Caco-2 (cell line): ENCODE measurements around the gene MBP. TPM values are rescaled to one million over a fixed set of nuclear protein-coding genes. Genes with fewer than 3 reads are reported as not detected.

Experiments
- BruUV-seq: library from RNA; stranded (reverse); fragments of 400-500 nt; replicated peaks from 2 replicates; lab custom pipeline; 2021; lab: Mats Ljungman, UMichigan
- CTCF ChIA-PET: fragments of 300-600 bp; sonication (Branson Sonifier 250); formaldehyde crosslinking; loops from one replicate; lab custom pipeline; 2022; ENCODE audit warnings: antibody characterized with exemption; lab: Charles Lee
- POLR2A ChIA-PET: fragments of 300-600 bp; sonication (Branson Sonifier 250); formaldehyde crosslinking; loops from one replicate; lab custom pipeline; 2022; ENCODE audit warnings: antibody characterized with exemption; lab: Charles Lee
- DNase-seq, 2 experiments: peaks; one replicate each; pipeline versions ENCODE4 v3.0.0 to v3.0.0-alpha.2; 2020 to 2022
- H3K27me3 ChIP-seq: replicated peaks from 2 replicates; pipeline ENCODE4 v1.6.0; 2011; ENCODE audit warnings: low read length; ENCODE audit not compliant: control insufficient read depth, insufficient read depth
- H3K36me3 ChIP-seq: 2 replicates; pipeline ENCODE4 v1.5.1; 2011; ENCODE audit warnings: low read length; ENCODE audit not compliant: control insufficient read depth, insufficient read depth
- H3K4me1 ChIP-seq: fragments of 250-450 bp; sonication (Bioruptor Pico); 2 replicates; pipeline ENCODE4 v1.5.1; 2020; ENCODE audit warnings: mild to moderate bottlenecking
- H3K4me3 ChIP-seq: 2 replicates; pipeline ENCODE4 v1.5.1; 2011; ENCODE audit warnings: low read depth, mild to moderate bottlenecking, control low read depth, low read length
- H3K9me3 ChIP-seq: fragments of 250-450 bp; sonication (Bioruptor Pico); 2 replicates; pipeline ENCODE4 v1.5.1; 2020; ENCODE audit warnings: mild to moderate bottlenecking, moderate library complexity
- H3K27ac Mint-ChIP-seq: one replicate; pipeline ENCODE4 v1.8.0; 2022; ENCODE audit warnings: mixed read lengths; ENCODE audit not compliant: unreplicated experiment
- H3K27me3 Mint-ChIP-seq: one replicate; pipeline ENCODE4 v1.8.0; 2022; ENCODE audit warnings: mixed read lengths; ENCODE audit not compliant: insufficient read depth, unreplicated experiment
- H3K36me3 Mint-ChIP-seq: one replicate; pipeline ENCODE4 v1.8.0; 2022; ENCODE audit warnings: mild to moderate bottlenecking, mixed read lengths; ENCODE audit not compliant: insufficient read depth, unreplicated experiment
- H3K4me1 Mint-ChIP-seq: one replicate; pipeline ENCODE4 v1.8.0; 2022; ENCODE audit warnings: low read depth, mixed read lengths; ENCODE audit not compliant: unreplicated experiment
- H3K4me3 Mint-ChIP-seq: one replicate; pipeline ENCODE4 v1.8.0; 2022; ENCODE audit warnings: mild to moderate bottlenecking, moderate library complexity, mixed read lengths; ENCODE audit not compliant: unreplicated experiment
- H3K9me3 Mint-ChIP-seq: one replicate; pipeline ENCODE4 v1.8.0; 2022; ENCODE audit warnings: mixed read lengths; ENCODE audit not compliant: unreplicated experiment
- CTCF ChIP-seq, 2 experiments: fragments of 200-600 bp in 1 of 2; IDR thresholded peaks; 1 replicate in 1 of 2; 2 replicates in 1 of 2; pipeline versions ENCODE4 v1.5.1 to v1.8.0; 2011 to 2022; ENCODE audit warnings: antibody characterized with exemption in 1 of 2, control low read depth in 1 of 2, inconsistent platforms in 1 of 2, low read depth in 1 of 2, low read length in 1 of 2, mild to moderate bottlenecking in 1 of 2, moderate library complexity in 1 of 2; ENCODE audit not compliant: insufficient read depth in 1 of 2, severe bottlenecking in 1 of 2, unreplicated experiment in 1 of 2
- intact Hi-C: fragments of 100-400 bp; cut with micrococcal nuclease; formaldehyde crosslinking; loops from one replicate; pipeline ENCODE4 v1.10.0; 2022; ENCODE audit not compliant: unreplicated experiment
- total RNA-seq: library from RNA; stranded (reverse); gene quantifications from 2 replicates; pipeline ENCODE4 v1.2.3, GENCODE V29; 2022

MBP gene
- total RNA-seq, 1 experiment from 2014 or later: 11.4 TPM

GRCh38 chr18:77000527-77000926, 132.1 kb downstream of the MBP start:
- Histone ChIP-seq H3K9me3 (no peaks in the 10 kb centered on the region), H3K4me3 (no peak overlapping the region), H3K4me1 (no peaks in the 10 kb centered on the region), H3K36me3 (no peaks in the 10 kb centered on the region), H3K27me3 (no peaks in the 10 kb centered on the region)
- Mint-ChIP-seq H3K27me3 (no peaks in the 10 kb centered on the region), H3K4me3 (no peak overlapping the region), H3K27ac (no peak overlapping the region), H3K4me1 (no peaks in the 10 kb centered on the region), H3K9me3 (no peaks in the 10 kb centered on the region), H3K36me3 (no peaks in the 10 kb centered on the region)
- intact Hi-C loops: loop anchor here (1.0 kb wide), 3 partner anchors 55 to 212 kb away; no protein-coding TSS in a partner anchor
- CTCF ChIA-PET: interaction anchor here (0.7 to 1.2 kb wide), 3 partner anchors 17 to 211 kb away, joined by 3 to 8 read pairs (median 5); no protein-coding TSS in a partner anchor
- peak; percentile 68 to 70 for TF ChIP-seq CTCF (IDR thresholded peaks at IDR 0.05; ENCODE audit: insufficient read depth in 1 of 2, low read depth in 1 of 2, low read length in 1 of 2, severe bottlenecking in 1 of 2, unreplicated experiment in 1 of 2)
- no TSS peak for BruUV-seq
- POLR2A ChIA-PET: no interaction called here
- peak in 1 of 2 experiments; percentile 35 for DNase-seq

GRCh38 chr18:76999077-76999476, 133.5 kb downstream of the MBP start:
- intact Hi-C loops: no loop called here
- DNase-seq: no peak
- no peak overlapping the region for H3K4me3 Mint-ChIP-seq
- no peak overlapping the region for H3K27ac Mint-ChIP-seq
- no peak overlapping the region for H3K4me3 ChIP-seq
- ChIA-PET POLR2A (no interaction called here), CTCF (no interaction called here)
- TF ChIP-seq CTCF (IDR thresholded peaks at IDR 0.05; ENCODE audit: insufficient read depth in 1 of 2, low read depth in 1 of 2, low read length in 1 of 2, severe bottlenecking in 1 of 2, unreplicated experiment in 1 of 2): no peak
- 0 out of 2 replicates have a peak, but pooled peaks cover 4% of the 10 kb centered on the region for H3K4me1 ChIP-seq
- no TSS peak for BruUV-seq
- no peaks in the 10 kb centered on the region for H3K27me3 Mint-ChIP-seq
- H3K36me3 ChIP-seq: no peaks in the 10 kb centered on the region
- H3K27me3 ChIP-seq: no peaks in the 10 kb centered on the region
- H3K9me3 Mint-ChIP-seq: no peaks in the 10 kb centered on the region
- H3K36me3 Mint-ChIP-seq: no peaks in the 10 kb centered on the region
- H3K4me1 Mint-ChIP-seq: no peaks in the 10 kb centered on the region
- H3K9me3 ChIP-seq: no peaks in the 10 kb centered on the region

- Mint-ChIP-seq H3K4me1 (no peaks in the 10 kb centered on the region), H3K9me3 (no peaks in the 10 kb centered on the region), H3K27ac (no peak overlapping the region), H3K36me3 (no peaks in the 10 kb centered on the region), H3K4me3 (no peak overlapping the region), H3K27me3 (no peaks in the 10 kb centered on the region)
- TF ChIP-seq CTCF (IDR thresholded peaks at IDR 0.05; ENCODE audit: insufficient read depth in 1 of 2, low read depth in 1 of 2, low read length in 1 of 2, severe bottlenecking in 1 of 2, unreplicated experiment in 1 of 2): no peak
- BruUV-seq: no TSS peak
- intact Hi-C loops: no loop called here
- ChIA-PET POLR2A (no interaction called here), CTCF (no interaction called here)
- Histone ChIP-seq H3K4me1 (0 out of 2 replicates have a peak, but pooled peaks cover 4% of the 10 kb centered on the region), H3K4me3 (no peak overlapping the region), H3K27me3 (no peaks in the 10 kb centered on the region), H3K9me3 (no peaks in the 10 kb centered on the region), H3K36me3 (no peaks in the 10 kb centered on the region)
- no peak for DNase-seq
Measured at GRCh38 chr18:76997951-76998808, 134.4 kb downstream of the MBP start.
